Epithelial cell of esophagus (primary cell): ENCODE results near the gene PMEL.

ENCODE experiments used
- DNase-seq: peaks from one replicate; pipeline ENCODE4 v3.0.0; 2010; ENCODE audit warnings: low read depth
- H3K4me3 ChIP-seq: 2 replicates; pipeline ENCODE4 v1.5.1; 2011; ENCODE audit warnings: mild to moderate bottlenecking, low read length, control low read depth
- CTCF ChIP-seq: IDR thresholded peaks from 2 replicates; pipeline ENCODE4 v1.5.1; 2011; ENCODE audit warnings: low read depth, mild to moderate bottlenecking, low read length, control low read depth, inconsistent platforms; ENCODE audit not compliant: insufficient read depth; ENCODE audit errors: missing control alignments

PMEL gene

DNA sequence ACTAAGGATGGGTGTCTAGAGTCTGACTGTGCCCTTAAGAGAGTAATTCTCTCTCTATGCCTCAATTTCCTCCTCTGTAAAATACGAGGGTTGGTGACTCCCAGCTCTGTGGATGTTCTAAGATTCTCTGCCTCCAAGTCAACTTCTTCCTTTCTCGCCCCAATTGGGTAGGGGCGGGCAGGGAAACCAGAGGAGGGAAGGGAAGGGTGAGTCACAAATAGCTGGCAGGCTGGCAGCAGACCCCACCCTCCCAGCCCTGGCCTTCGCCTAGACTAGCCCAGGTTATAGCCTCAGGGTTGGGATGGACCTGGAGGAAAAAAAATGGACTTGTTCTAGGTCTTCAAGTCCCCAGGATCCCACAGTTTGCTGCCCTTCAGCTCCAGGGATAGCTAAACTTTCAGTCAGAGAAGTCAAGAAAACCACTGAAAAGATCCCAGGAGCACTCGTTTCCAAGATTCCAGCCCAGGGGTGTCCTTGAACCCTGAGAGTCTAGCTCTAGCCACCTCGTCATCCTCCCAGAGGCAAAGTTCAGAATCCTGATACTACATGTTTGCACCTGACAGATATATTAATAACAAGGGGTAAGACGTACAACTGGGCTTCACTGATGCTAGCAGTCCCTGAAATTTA lies 32.6 kb downstream of the PMEL start:
- no peak for TF ChIP-seq CTCF
- peak; percentile 99 for DNase-seq
- peak overlapping the region; percentile 92 for H3K4me3 ChIP-seq

DNA sequence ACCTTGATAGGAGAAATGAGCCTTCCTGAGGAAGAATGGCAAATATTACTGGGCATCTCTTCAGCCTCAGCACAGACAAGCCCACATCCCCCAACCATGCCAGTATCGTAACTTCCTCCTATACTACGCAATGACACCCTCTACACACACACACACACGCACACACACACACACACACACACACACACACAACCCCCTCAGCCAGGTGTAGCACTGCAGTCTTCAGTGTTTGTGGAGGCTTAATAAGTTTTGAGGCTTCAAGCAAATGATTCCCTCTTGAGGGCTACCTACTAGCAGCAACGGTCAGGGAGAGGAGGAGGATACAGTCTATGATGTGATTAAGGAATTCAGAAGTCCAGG lies 33.3 kb downstream of the PMEL start:
- DNase-seq: peak; percentile 58
- H3K4me3 ChIP-seq: peak overlapping the region; percentile 92
- TF ChIP-seq CTCF: no peak

DNA sequence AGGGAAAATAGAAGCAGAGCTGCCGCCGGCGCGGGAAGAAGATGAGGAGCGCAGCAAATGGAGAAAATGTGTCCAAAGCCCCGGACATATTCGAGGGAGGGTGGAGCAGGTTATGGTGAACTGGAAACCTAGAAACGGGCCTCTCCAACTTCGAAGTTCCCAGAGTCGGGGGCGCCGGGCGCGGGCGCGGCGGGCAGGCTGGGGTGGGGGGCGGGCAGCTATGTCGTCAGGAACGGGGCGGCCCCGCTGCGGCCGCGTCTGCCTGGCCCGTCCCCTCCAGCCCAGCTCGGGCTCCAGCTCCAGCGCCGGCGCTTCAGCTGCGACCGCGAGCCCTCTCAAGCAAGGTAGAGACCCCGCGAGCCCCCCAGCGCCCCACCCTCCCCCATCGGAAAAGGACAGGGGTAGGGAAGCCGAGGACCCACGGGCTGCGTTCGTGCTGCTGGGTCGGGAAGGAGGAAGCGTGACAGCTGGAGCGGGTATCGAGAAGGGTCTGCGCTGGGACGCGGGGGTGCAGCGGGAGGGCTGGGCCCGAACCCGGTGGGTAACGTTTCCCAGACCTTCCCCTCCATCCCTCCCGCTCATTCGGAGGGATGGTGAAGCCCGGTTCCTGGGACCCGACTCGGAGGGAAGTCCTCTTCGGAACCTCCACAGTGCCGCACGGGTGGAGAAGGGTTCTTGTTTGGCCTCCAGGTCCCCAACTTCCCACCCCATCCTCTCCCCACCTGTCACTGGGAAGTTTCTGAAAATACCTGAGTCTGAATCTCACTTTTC lies 33.9 kb downstream of the PMEL start:
- peak; percentile 67 for DNase-seq
- no peak for TF ChIP-seq CTCF
- H3K4me3 ChIP-seq: peak overlapping the region; percentile 92

- no peak for TF ChIP-seq CTCF
- no peak for DNase-seq
- peak overlapping the region; percentile 92 for H3K4me3 ChIP-seq
Observed at GRCh38 chr12:55931317-55931779, 34.5 kb downstream of the PMEL start.

GRCh38 chr12:55930771-55931316 lies 35.0 kb downstream of the PMEL start, which contains the start of gene DGKA:
DGKA (plus strand) TSS chr12:55931162; CDS start chr12:55936504, 5,342 bp downstream.
- peak within 1 kb of the TSS; percentile 92 for H3K4me3 ChIP-seq
- TF ChIP-seq CTCF: peak; percentile 72
- peak; percentile 92 for DNase-seq

GRCh38 chr12:55929306-55929791 lies 36.5 kb downstream of the PMEL start:
- TF ChIP-seq CTCF: no peak
- H3K4me3 ChIP-seq: no peak overlapping the region
- DNase-seq: no peak
